ENCODE measurements around the gene CUX1.

CUX1 gene

GRCh38 chr7:102120666-102121195, 303.3 kb downstream of the CUX1 start:
- DNase-seq (ENCODE audit: low read depth), result no peak
- H3K4me3 ChIP-seq (ENCODE audit: control insufficient read depth, low read depth, low read length), result no peak overlapping the region
- TF ChIP-seq, protein P1, sequence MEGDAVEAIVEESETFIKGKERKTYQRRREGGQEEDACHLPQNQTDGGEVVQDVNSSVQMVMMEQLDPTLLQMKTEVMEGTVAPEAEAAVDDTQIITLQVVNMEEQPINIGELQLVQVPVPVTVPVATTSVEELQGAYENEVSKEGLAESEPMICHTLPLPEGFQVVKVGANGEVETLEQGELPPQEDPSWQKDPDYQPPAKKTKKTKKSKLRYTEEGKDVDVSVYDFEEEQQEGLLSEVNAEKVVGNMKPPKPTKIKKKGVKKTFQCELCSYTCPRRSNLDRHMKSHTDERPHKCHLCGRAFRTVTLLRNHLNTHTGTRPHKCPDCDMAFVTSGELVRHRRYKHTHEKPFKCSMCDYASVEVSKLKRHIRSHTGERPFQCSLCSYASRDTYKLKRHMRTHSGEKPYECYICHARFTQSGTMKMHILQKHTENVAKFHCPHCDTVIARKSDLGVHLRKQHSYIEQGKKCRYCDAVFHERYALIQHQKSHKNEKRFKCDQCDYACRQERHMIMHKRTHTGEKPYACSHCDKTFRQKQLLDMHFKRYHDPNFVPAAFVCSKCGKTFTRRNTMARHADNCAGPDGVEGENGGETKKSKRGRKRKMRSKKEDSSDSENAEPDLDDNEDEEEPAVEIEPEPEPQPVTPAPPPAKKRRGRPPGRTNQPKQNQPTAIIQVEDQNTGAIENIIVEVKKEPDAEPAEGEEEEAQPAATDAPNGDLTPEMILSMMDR (IDR thresholded peaks at IDR 0.05; ENCODE audit: control insufficient read depth, insufficient read depth, low read depth, low read length, missing control alignments), result no peak

DNA sequence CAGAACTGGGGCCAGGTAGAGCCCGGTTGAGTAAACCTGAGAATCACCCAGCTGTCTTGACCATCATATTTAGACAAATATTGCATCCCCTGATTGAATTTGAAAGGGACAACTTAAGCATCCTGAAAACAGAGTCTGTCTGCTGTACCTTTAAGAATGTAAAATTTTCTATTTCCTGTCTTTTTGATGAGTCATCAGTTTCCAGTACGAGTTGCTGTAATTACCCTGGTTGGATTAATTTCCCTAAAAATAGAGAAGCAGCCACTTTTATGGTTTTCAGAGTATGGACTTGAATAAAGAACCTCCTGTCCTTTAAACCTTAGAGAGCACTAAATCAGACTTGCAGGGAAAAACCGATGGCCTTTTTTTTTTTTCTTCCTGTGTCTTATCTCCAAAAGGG, 304.6 kb downstream of the CUX1 start:
- H3K4me3 ChIP-seq (ENCODE audit: control insufficient read depth, low read depth, low read length), result no peak overlapping the region
- TF ChIP-seq, protein P1 (IDR thresholded peaks at IDR 0.05; ENCODE audit: control insufficient read depth, insufficient read depth, low read depth, low read length, missing control alignments), result no peak
- DNase-seq (ENCODE audit: low read depth), result no peak

- TF ChIP-seq, protein P1 (IDR thresholded peaks at IDR 0.05; ENCODE audit: control insufficient read depth, insufficient read depth, low read depth, low read length, missing control alignments), result peak; percentile 34
- H3K4me3 ChIP-seq (ENCODE audit: control insufficient read depth, low read depth, low read length), result no peak overlapping the region
- peak; percentile 64 for DNase-seq (ENCODE audit: low read depth)
These were observed 307.7 kb downstream of the CUX1 start for GRCh38 chr7:102125127-102125596.

GRCh38 chr7:102128303-102128702, 310.9 kb downstream of the CUX1 start:
- H3K4me3 ChIP-seq (ENCODE audit: control insufficient read depth, low read depth, low read length), result no peak overlapping the region
- DNase-seq (ENCODE audit: low read depth), result no peak
- TF ChIP-seq, protein P1 (IDR thresholded peaks at IDR 0.05; ENCODE audit: control insufficient read depth, insufficient read depth, low read depth, low read length, missing control alignments), result no peak

DNA sequence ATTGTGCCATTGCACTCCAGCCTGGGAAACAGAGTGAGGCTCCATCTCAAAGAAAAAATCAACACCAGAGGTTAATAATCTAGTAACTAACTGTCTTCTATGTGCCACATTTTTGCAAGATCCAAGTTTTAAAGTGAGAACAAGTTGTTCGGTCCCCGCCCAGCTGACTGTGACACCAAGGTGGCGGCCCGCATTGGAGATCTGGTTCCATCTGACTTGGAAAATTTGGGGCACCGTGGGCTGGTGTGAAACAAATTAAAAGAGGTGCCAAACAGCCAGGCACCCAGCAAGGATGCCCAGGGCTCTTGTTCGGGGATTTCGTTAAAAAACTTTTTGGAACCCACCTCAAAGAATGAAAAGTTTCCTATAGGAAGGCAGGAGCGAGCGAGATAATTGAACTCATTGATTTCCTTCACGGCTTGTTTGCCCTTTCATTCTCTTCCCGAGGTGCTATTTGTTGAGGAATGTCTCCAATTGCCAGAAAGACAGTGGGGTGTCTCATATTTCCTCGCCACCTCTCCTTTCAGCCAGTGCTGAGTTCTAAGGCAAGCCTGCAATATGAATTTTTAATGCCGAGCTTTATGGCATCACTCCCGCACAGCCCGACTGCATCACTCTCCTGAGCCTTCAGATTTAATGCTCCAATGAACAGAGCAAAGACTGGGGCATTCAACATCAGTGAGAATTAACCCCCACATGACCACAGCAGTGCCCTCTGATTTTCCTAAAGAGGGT, 312.4 kb downstream of the CUX1 start:
- TF ChIP-seq, protein P1 (IDR thresholded peaks at IDR 0.05; ENCODE audit: control insufficient read depth, insufficient read depth, low read depth, low read length, missing control alignments), result no peak
- no peak for DNase-seq (ENCODE audit: low read depth)
- no peak overlapping the region for H3K4me3 ChIP-seq (ENCODE audit: control insufficient read depth, low read depth, low read length)

DNA sequence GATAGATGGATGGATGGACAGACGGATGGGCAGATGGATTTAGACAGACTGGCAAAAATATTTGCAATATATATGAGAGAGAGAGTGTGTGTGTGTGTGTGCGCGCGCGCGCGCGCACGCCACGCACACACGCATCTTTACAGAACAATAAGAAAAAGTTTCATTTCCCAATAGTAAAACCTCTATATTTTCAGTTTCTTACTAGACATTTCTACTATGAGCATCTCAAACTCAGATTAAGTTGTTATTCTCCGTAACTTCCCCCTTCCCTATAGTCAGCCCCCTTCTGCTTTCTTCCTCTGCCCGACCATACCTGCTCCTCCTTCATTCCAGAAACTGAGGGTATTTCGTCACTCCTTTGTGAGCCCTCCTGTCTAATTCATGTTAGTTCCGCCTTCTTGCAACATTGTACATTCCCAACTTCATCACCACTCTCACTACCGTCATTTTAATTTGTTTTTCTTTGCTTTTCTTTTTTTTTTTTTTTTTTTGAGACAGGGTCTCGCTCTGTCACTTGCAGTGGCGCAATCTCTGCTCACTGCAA, 314.9 kb downstream of the CUX1 start:
- H3K4me3 ChIP-seq (ENCODE audit: control insufficient read depth, low read depth, low read length), result no peak overlapping the region
- no peak for DNase-seq (ENCODE audit: low read depth)
- TF ChIP-seq, protein P1 (IDR thresholded peaks at IDR 0.05; ENCODE audit: control insufficient read depth, insufficient read depth, low read depth, low read length, missing control alignments), result no peak
